ENCODE data around the gene ACSBG1.

Gene ACSBG1

DNA sequence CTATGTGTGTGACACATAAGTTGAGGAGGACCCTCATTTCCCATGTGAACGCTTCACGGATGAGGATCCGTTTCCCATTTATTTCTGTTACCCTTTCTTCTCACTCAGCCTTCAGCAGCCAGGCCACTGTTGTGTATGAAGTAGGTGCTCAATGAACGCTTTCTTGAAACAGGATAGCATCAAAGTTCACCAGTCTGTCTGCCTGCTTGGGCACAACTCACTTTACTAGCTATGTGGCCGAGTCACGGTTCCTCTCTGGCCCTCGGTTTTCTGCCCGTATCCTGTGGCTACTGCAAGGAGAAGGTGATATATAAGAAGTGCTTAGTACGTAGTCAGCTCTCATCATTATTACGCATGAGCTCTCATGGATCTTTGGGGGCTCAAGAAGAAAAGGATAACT lies 22.4 kb downstream of the ACSBG1 start:
- H3K27ac ChIP-seq = peak overlapping the region; percentile 94
- no peak for TF ChIP-seq ZFX (IDR thresholded peaks at IDR 0.05)
- no peak for TF ChIP-seq CTCF (conservative IDR thresholded peaks at IDR 0.05)

- peak overlapping the region; percentile 94 for H3K27ac ChIP-seq
- no peak for TF ChIP-seq CTCF (conservative IDR thresholded peaks at IDR 0.05)
- no peak for TF ChIP-seq ZFX (IDR thresholded peaks at IDR 0.05)
Observed at GRCh38 chr15:78211189-78211921, 23.0 kb downstream of the ACSBG1 start.

DNA sequence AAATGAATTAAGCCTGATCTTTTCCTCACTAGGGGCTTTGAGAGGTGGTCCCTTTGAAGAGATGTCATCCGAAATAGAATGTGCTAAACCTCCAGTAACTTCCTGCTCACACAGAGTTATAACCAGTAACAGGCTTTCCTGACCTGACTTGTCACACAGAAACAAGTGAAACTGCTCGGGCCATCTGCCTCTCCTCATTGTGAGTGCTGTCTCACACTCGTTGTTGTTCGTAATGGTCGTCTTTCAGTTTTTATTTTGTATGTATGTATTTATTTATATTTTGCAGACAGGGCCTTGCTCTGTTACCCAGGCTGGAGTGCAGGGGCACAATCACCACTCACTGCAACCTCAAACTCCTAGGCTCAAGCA lies 24.0 kb downstream of the ACSBG1 start:
- H3K27ac ChIP-seq = peak overlapping the region; percentile 94
- no peak for TF ChIP-seq CTCF (conservative IDR thresholded peaks at IDR 0.05)
- peak; percentile 11; the same call in 1 of the 2 replicates for TF ChIP-seq ZFX (IDR thresholded peaks at IDR 0.05)

DNA sequence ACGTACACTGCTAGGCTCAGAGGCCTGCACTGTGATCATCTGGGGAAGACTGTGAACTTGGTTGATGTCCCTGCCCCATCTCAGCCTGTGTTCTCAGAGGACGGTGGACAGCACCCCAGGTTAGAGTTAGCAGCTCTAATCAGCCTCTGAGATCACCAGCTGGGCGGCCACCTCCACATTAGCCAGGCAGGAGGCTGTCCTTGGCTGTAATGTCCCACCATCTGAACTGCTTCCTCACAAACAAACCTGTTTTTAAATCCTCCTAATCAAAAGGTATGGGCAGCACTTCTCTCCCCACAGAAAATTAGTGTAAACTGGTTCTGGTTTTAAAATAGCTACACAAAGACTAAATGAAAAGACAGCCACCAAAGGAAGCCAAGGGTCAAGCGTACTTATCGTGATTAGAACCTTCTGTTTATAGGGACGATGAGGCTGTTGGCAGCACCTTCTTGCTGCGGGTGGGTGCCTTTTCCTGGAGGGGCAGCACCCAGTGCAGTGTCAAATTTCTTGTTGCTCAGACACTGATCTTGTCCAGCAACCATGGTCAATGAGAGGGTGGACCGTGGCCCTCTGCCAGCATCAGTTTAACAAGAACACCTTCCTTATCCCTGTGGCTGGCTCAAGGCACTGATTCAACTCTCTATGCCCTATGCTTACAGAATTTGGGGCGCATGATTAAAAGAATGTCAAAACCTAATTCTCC lies 24.6 kb downstream of the ACSBG1 start:
- H3K27ac ChIP-seq = peak overlapping the region; percentile 94

GRCh38 chr15:78208887-78209645 lies 25.3 kb downstream of the ACSBG1 start:
- H3K27ac ChIP-seq = peak overlapping the region; percentile 94
- TF ChIP-seq ZFX (IDR thresholded peaks at IDR 0.05) (peak; percentile 69; the same call in 1 of the 2 replicates), CTCF (conservative IDR thresholded peaks at IDR 0.05) (no peak)

More for the DNA sequence above, 24.6 kb downstream of the ACSBG1 start:
- peak; percentile 4; the same call in 1 of the 2 replicates for TF ChIP-seq ZFX (IDR thresholded peaks at IDR 0.05)
- no peak for TF ChIP-seq CTCF (conservative IDR thresholded peaks at IDR 0.05)

DNA sequence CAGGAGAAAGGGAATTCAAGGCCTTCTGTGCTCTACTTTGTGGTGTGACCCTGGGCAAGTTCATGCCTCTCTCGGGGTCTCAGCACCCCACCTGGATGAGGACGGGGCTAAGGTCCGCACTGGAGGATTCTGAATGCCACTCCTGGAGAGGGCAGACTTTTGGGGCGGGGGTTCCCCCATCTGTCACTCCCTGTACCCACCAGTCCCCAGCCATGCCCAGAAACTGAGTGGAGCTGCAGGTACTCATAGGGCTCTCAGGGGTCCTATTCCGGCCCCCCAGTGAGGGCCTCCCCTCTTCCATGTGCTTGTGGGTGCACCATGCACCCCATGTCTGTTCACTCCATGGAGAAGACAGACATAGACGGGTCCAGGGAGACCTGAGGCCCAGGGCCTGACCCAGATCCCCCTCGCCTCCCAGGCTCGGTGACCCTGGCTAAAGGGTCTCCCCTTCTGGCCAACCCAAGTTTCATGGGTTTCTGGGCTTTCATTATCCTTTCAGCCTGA lies 26.0 kb downstream of the ACSBG1 start:
- peak overlapping the region; percentile 94 for H3K27ac ChIP-seq
- TF ChIP-seq ZFX (IDR thresholded peaks at IDR 0.05) (no peak), CTCF (conservative IDR thresholded peaks at IDR 0.05) (no peak)
